Measurements from ENCODE around the gene ANXA4.

DNA sequence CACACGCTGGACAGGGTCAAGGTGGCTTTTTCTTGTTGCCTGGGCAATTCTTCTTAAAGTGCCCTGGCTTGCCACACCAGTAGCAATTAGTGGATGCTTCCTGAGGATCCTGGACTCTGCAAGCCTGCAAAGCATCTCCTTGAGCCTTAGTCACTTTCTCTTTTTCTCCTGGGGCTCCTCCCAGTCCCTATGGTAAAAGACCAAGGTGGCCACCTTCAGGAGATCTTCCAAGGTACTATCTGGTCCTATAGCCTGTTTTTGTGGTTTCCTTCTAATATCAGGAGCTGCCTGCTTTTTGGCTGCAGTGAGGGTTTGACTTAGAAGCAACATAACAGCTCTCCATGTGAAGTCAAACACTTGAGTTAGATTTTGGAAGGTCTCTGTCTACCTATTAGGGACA, 54.2 kb downstream of the ANXA4 start:
- TF ChIP-seq SP1 (IDR thresholded peaks at IDR 0.05), result no peak
- no peak for TF ChIP-seq L3MBTL2 (conservative IDR thresholded peaks at IDR 0.05)
- no peak for TF ChIP-seq CTBP1 (IDR thresholded peaks at IDR 0.05; ENCODE audit: borderline replicate concordance)

Data from HEK293T (cell line).